K562 (cell line): Measurements from ENCODE around the gene ACSM5. TPM values are rescaled to one million over a fixed set of nuclear protein-coding genes. Genes with fewer than 3 reads are reported as not detected.

ENCODE experiments used
- CTBP1 ChIP-seq: fragments of 450-650 bp; IDR thresholded peaks from 2 replicates; pipeline ENCODE4 v1.6.1; 2016; ENCODE audit warnings: borderline replicate concordance
- CTCF ChIP-seq, 3 experiments: IDR thresholded peaks in 2 of 3; conservative IDR thresholded peaks in 1 of 3; 2 replicates each; pipeline ENCODE4 v1.5.1; 2011 to 2012; ENCODE audit warnings: low read length in 3 of 3, mild to moderate bottlenecking in 3 of 3, control low read depth in 2 of 3, improper control_type of control experiment in 1 of 3, inconsistent platforms in 1 of 3, low read depth in 1 of 3, mixed read lengths in 1 of 3, moderate library complexity in 1 of 3; ENCODE audit not compliant: insufficient read depth in 2 of 3
- ETV1 ChIP-seq: fragments of 450-650 bp; conservative IDR thresholded peaks from 2 replicates; pipeline ENCODE4 v1.6.1; 2016; ENCODE audit warnings: missing genetic modification characterization, control low read depth, low read depth, missing compliant biosample characterization
- ETV6 ChIP-seq, 3 experiments: fragments of 150-350 bp in 1 of 3; sonication (generic) in 1 of 3; formaldehyde crosslinking in 1 of 3; IDR thresholded peaks; 2 replicates each; pipeline versions ENCODE4 v1.6.1 to v1.8.0; 2014 to 2022; ENCODE audit warnings: borderline replicate concordance in 2 of 3, low read depth in 2 of 3, antibody characterized with exemption in 1 of 3, low read length in 1 of 3, mild to moderate bottlenecking in 1 of 3, missing genetic modification reagents in 1 of 3
- HNRNPK ChIP-seq: fragments of 200-400 bp; formaldehyde crosslinking; IDR thresholded peaks from one replicate; pipeline ENCODE4 v1.6.1; 2018; ENCODE audit warnings: mild to moderate bottlenecking, low read depth, low read length; ENCODE audit not compliant: poor library complexity, severe bottlenecking
- RAD21 ChIP-seq, 2 experiments: fragments of 250-450 bp in 1 of 2; fragments of 450-650 bp in 1 of 2; sonication (Bioruptor Pico) in 1 of 2; formaldehyde crosslinking in 1 of 2; IDR thresholded peaks in 1 of 2; conservative IDR thresholded peaks in 1 of 2; 2 replicates each; pipeline versions ENCODE4 v1.4.0 to v1.8.0; 2020 to 2022; ENCODE audit warnings: mild to moderate bottlenecking in 2 of 2, moderate library complexity in 1 of 2
- RCOR1 ChIP-seq, 2 experiments: IDR thresholded peaks; 2 replicates each; pipeline ENCODE4 v1.6.1; 2012; ENCODE audit warnings: low read depth in 2 of 2, low read length in 2 of 2, borderline replicate concordance in 1 of 2, improper control_type of control experiment in 1 of 2
- SMC3 ChIP-seq: conservative IDR thresholded peaks from 2 replicates; pipeline ENCODE4 v1.6.1; 2011; ENCODE audit warnings: low read depth, low read length, improper control_type of control experiment; ENCODE audit not compliant: insufficient read depth
- TAF15 ChIP-seq: fragments of 200-400 bp; formaldehyde crosslinking; IDR thresholded peaks from 2 replicates; pipeline ENCODE4 v1.6.1; 2017; ENCODE audit warnings: mild to moderate bottlenecking, low read depth, low read length, moderate library complexity
- ZNF584 ChIP-seq: fragments of 200-800 bp; sonication (Bioruptor generic); IDR thresholded peaks from 2 replicates; pipeline ENCODE4 v1.6.1; 2016; ENCODE audit warnings: low read depth, mild to moderate bottlenecking, missing genetic modification characterization, missing compliant biosample characterization
- polyA plus RNA-seq, 8 experiments: library from polyadenylated mRNA; depleted of rRNA in 4 of 8; stranded (reverse) in 5 of 8; unstranded in 3 of 8; fragments of >200 nt; fragmentation: Nextera tagmentation in 2 of 8; fragmentation: Illumina TruSeq in 1 of 8; extraction: Ambion mirVana in 2 of 8; extraction: Trizol in 1 of 8; gene quantifications; 2 replicates each; pipeline versions ENCODE4 v1.2.1 to v1.2.3, GENCODE V29; 2011 to 2014; ENCODE audit warnings: inconsistent platforms in 1 of 8, missing spikeins in 1 of 8
- total RNA-seq, 7 experiments: library from RNA; depleted of rRNA in 6 of 7; stranded (reverse); fragments of >200 nt in 6 of 7; fragmentation: Illumina TruSeq in 2 of 7; extraction: Trizol in 2 of 7; gene quantifications; 2 replicates each; pipeline versions ENCODE4 v1.2.1 to v1.2.3, GENCODE V29; 2011 to 2021; ENCODE audit warnings: low replicate concordance in 1 of 7

Gene ACSM5
- total and polyA plus RNA-seq, 9 of the 15 experiments (the other 6 are each of a cell fraction or from before 2014, with no cell fraction given) = not detected

DNA sequence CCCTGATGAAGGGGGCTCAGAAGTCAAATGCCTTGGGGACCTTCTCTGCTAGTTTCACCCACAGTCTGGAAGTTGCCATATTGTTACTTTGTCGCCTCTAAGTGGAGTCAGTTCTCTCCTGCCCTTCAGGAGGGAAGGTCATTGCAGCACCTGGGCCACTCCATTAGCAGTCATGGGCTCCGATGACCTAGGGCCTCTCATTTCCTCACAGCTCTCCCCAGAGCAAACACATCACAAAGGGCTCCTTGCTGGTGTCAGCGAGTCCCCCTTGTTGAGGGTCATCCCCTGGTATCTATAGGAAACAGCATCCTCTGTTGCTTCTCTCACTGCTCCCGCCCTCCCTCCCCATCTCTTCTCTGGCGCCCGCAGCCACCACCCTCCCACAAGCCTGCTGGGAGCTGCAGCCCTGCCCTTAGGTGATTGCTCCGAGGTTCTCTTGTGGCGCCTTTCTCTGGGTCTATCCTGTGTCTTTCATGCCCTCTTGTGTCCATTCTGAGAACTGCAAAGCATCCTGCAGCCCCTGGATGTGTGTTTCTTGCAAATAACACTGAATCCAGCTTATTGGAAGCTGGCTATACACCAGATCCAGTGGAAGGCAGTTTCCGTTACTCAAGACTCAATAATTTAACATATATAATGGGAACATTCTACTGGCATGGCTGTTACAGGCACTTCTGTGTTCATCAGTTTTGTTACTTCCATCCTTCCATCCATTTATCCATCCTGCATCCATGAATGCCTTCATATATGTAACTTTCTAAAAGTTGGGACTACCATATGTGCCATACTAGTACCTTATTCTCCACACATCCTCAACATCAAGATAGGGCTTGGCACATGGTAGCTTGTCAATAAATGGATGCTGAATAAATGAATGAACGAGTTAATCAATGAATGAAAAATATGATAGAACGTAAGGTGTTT, 26.0 kb upstream of the ACSM5 start (continued):
- TF ChIP-seq HNRNPK (no peak), SMC3 (peak; percentile 79), CTBP1 (peak; percentile 31; the same call in 1 of the 2 replicates), CTCF (IDR thresholded peaks at IDR 0.05 in 2 of 3, conservative IDR thresholded peaks at IDR 0.05 in 1 of 3; ENCODE audit: insufficient read depth in 2 of 3, low read depth in 1 of 3, low read length in 3 of 3) (peak; percentile 80 to 89 (median 83)), RAD21 (CRISPR knock-in tag; conservative IDR thresholded peaks at IDR 0.05 in 1 of 2, IDR thresholded peaks at IDR 0.05 in 1 of 2) (peak; percentile 54 to 85), TAF15 (no peak), ETV1 (tag) (no peak), ZNF584 (CRISPR knock-in tag) (no peak), RCOR1 (IDR thresholded peaks at IDR 0.05; ENCODE audit: borderline replicate concordance in 1 of 2, low read depth in 2 of 2, low read length in 2 of 2) (0 out of 4 replicates have a peak, but pooled peaks of 1 of the 2 experiments have one; percentile 34), ETV6 (IDR thresholded peaks at IDR 0.05; ENCODE audit: borderline replicate concordance in 1 of 2, low read depth in 2 of 2, low read length in 1 of 2) (no peak), ETV6 (CRISPR knock-in tag; IDR thresholded peaks at IDR 0.05; ENCODE audit: borderline replicate concordance) (no peak)
- TF ChIP-seq, all 486 proteins: peak for 12
